ENCODE measurements around the gene TNP1. TPM values are rescaled to one million over a fixed set of nuclear protein-coding genes. Genes with fewer than 3 reads are reported as not detected.

TNP1 gene
- total and polyA plus RNA-seq, 2 experiments from 2014 or later = not detected

GRCh38 chr2:216903470-216903869, 43.6 kb upstream of the TNP1 start:
- no peaks in the 10 kb centered on the region for H3K9me3 ChIP-seq (ENCODE audit: low read depth)
- H3K4me3 ChIP-seq = no peak overlapping the region
- H3K27ac ChIP-seq = no peak overlapping the region
- no peaks in the 10 kb centered on the region for H3K36me3 ChIP-seq
- DNase-seq (ENCODE audit: low read depth in 1 of 2, low spot score in 1 of 2) = no peak
- H3K27me3 ChIP-seq = no peaks in the 10 kb centered on the region
- H3K4me1 ChIP-seq (ENCODE audit: low read depth) = peaks cover 8% of the 10 kb centered on the region
- TF ChIP-seq CTCF (IDR thresholded peaks at IDR 0.05; ENCODE audit: low read depth, low read length) = no peak

GRCh38 chr2:216901273-216901672, 41.4 kb upstream of the TNP1 start:
- Histone ChIP-seq H3K4me1 (ENCODE audit: low read depth) (no peaks in the 10 kb centered on the region), H3K9me3 (ENCODE audit: low read depth) (no peaks in the 10 kb centered on the region), H3K27me3 (no peaks in the 10 kb centered on the region), H3K36me3 (no peaks in the 10 kb centered on the region), H3K4me3 (no peak overlapping the region), H3K27ac (no peak overlapping the region)
- no peak for TF ChIP-seq CTCF (IDR thresholded peaks at IDR 0.05; ENCODE audit: low read depth, low read length)
- no peak for DNase-seq (ENCODE audit: low read depth in 1 of 2, low spot score in 1 of 2)

GRCh38 chr2:216900406-216900805, 40.5 kb upstream of the TNP1 start:
- no peak for DNase-seq (ENCODE audit: low read depth in 1 of 2, low spot score in 1 of 2)
- TF ChIP-seq CTCF (IDR thresholded peaks at IDR 0.05; ENCODE audit: low read depth, low read length) = no peak
- Histone ChIP-seq H3K4me3 (no peak overlapping the region), H3K36me3 (no peaks in the 10 kb centered on the region), H3K9me3 (ENCODE audit: low read depth) (no peaks in the 10 kb centered on the region), H3K27me3 (no peaks in the 10 kb centered on the region), H3K4me1 (ENCODE audit: low read depth) (no peaks in the 10 kb centered on the region), H3K27ac (no peak overlapping the region)

- Histone ChIP-seq H3K4me3 (no peak overlapping the region), H3K9me3 (ENCODE audit: low read depth) (no peaks in the 10 kb centered on the region), H3K4me1 (ENCODE audit: low read depth) (no peaks in the 10 kb centered on the region), H3K27me3 (no peaks in the 10 kb centered on the region), H3K27ac (no peak overlapping the region), H3K36me3 (no peaks in the 10 kb centered on the region)
- TF ChIP-seq CTCF (IDR thresholded peaks at IDR 0.05; ENCODE audit: low read depth, low read length) = no peak
- DNase-seq (ENCODE audit: low read depth in 1 of 2, low spot score in 1 of 2) = no peak
Measured at GRCh38 chr2:216897561-216898203, 37.8 kb upstream of the TNP1 start.

GRCh38 chr2:216890138-216890537, 30.3 kb upstream of the TNP1 start:
- H3K27me3 ChIP-seq = no peaks in the 10 kb centered on the region
- H3K36me3 ChIP-seq = no peaks in the 10 kb centered on the region
- H3K27ac ChIP-seq = no peak overlapping the region
- no peak for TF ChIP-seq CTCF (IDR thresholded peaks at IDR 0.05; ENCODE audit: low read depth, low read length)
- no peak overlapping the region for H3K4me3 ChIP-seq
- H3K9me3 ChIP-seq (ENCODE audit: low read depth) = no peaks in the 10 kb centered on the region
- no peak for DNase-seq (ENCODE audit: low read depth in 1 of 2, low spot score in 1 of 2)
- peaks cover 9% of the 10 kb centered on the region for H3K4me1 ChIP-seq (ENCODE audit: low read depth)

Data from cardiac muscle cell (in vitro differentiated cells and primary cell).